GM18508 (cell line): ENCODE measurements around the gene POLR3A.
A peak's percentile ranks its signal among the peaks of the same experiment; 100 is the strongest.

Source experiments
- ATAC-seq: cut with Tn5 transposase; IDR thresholded peaks from one replicate; pipeline ENCODE4 v1.9.1; 2021; ENCODE audit warnings: moderate number of reproducible peaks; ENCODE audit not compliant: insufficient read depth, unreplicated experiment

The POLR3A gene

DNA sequence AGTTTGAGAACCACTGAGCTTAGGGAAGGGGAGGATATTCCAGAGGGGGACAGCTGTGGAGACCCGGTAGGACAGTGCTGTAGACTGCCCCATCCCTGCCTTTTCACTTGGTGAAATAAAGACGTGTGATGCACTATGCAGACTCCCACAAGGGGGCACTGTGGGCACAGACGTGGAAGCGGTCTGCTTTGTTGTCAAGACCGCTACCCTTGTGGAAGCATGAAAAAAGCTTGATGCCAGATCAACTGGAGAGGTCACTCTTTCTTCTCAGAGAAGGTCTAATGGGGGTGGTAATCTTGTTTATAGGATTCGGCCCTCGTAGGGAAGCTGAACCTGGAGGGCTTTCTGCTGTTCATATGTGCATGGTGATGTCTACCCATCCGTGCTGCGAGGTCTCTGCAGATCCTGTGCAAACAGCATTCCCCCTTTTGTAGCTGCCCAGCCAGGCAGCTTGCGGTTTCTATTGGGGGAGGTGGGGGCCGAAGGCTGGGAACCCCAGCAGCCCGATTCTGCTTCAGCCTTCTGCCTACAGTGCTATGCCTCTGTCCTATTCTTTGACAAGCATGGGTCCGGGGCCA lies 18.1 kb upstream of the POLR3A start:
- no peak for ATAC-seq

- no peak for ATAC-seq
Measured at GRCh38 chr10:78046711-78047269, 17.5 kb upstream of the POLR3A start.

DNA sequence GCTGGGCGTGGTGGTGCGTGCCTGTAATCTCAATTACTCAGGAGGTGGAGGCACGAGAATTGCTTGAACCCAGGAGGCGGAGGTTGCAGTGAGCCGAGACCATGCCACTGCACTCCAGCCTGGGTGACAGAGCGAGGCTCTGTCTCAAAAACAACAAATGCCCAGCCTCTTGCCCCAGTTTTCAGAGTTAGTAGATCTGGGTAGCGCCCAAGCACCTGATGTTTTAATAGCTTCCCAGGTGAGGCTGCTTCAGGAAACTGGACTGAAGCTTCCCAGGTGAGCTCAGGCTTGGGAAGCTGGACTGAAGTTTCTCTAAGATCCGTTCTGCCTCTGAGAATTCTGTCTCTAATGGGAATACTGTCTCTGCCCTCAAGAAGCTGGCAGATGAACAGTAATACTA lies 16.5 kb upstream of the POLR3A start:
- ATAC-seq = no peak

DNA sequence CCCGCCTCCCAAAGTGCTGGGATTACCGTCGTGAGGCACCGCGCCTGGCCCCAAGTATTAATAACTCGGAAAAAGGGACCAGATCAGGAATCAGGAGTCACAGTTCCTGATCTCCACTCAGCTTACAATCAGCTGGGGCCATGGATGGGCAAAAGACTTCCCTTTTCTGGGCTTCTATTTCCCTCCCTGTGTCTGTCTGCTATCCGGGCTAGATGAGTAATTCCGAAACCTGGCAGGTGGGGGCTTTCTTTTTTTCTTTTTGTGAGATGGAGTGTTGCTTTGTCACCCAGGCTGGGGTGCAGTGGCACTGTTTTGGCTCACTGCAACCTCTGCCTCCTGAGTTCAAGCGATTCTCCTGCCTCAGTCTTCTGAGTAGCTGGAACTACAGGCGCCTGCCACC lies 15.9 kb upstream of the POLR3A start:
- ATAC-seq = no peak

DNA sequence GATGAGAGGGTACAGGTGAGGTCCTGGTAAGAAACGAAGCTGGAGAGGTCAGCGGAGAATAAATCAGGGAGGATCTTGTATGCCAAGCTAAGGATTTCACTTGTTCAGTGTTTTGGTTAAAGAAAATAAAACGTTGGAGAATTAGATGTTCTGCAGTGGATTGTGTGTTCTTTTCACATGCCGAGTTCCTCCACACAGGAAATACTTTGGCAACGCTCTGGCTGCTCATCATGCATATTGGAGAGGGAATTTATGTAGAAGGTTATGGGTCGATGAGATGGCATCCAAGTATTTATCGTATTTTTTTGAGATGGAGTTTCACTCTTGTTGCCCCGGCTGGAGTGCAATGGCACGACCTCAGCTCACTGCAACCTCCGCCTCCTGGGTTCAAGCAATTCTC lies 15.4 kb upstream of the POLR3A start:
- ATAC-seq = no peak

GRCh38 chr10:78044179-78044578 lies 14.9 kb upstream of the POLR3A start:
- no peak for ATAC-seq

DNA sequence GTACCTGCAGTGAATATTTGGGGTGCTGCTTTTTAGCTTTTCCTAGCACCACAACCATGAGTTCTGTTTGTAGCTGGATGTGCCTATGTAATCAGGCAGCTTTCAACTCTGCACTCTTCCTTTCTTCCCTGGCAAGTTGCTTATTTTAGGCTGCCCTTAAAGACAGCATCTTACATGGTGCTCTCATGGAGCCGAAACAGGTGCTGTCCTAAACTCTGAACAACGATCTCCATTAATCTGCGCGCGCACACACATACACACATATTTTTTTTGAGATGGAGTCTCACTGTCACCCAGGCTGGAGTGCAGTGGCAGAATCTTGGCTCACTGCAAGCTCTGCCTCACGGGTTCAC lies 13.4 kb upstream of the POLR3A start:
- ATAC-seq = no peak

GRCh38 chr10:78042058-78042751 lies 12.9 kb upstream of the POLR3A start:
- ATAC-seq = no peak

- ATAC-seq = no peak
Measured at GRCh38 chr10:78041170-78042057, 12.1 kb upstream of the POLR3A start.

GRCh38 chr10:78039743-78040142 lies 10.4 kb upstream of the POLR3A start:
- ATAC-seq = no peak

DNA sequence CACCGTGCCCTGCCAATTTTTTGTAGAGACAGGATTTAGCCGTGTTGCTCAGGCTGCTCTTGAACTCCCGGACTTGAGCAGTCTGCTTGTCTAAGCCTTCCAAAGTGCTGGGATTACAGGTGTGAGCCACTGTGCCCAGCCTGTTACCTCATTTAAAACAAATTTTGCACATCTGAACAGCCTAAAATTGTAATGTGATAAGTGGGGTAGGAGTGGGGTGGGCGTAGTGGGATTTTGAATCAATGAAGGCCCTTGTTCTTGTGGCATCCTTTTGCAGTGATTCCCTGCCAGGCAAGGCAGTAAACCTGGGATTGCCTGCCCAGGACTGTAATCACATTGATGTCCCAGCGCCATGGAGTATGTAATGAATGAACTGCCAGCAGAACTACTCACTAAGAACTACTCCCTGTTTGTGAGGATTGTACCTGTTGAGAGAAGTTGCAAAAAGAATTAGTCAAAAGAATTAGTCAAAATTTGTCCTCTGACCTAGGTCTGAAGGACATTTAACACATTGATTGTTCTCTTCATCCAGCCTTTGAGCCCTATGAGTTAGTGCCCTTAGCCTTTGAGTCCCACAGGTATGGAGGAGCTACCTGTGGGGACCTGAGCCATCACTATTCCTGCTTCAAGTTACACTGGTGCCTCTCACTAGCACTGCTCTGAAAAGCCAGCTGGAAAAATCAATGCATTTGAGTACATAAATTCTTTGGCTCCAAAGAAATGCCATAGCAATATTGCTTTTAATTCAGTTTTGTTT lies 9.7 kb upstream of the POLR3A start:
- no peak for ATAC-seq

- no peak for ATAC-seq
Measured at GRCh38 chr10:78038105-78038504, 8.8 kb upstream of the POLR3A start.

GRCh38 chr10:78035933-78036583 lies 6.7 kb upstream of the POLR3A start:
- no peak for ATAC-seq

DNA sequence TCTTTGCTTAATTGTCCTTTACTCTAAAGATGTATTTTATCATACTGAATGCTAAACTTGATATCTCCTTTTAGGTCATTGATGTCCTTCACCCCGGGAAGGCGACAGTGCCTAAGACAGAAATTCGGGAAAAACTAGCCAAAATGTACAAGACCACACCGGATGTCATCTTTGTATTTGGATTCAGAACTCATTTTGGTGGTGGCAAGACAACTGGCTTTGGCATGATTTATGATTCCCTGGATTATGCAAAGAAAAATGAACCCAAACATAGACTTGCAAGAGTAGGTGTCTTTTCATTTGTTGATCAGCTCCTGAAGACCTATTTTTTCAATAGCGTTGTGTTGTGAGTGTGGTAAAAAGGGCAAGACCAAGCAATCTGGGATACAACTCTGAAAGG lies 6.1 kb upstream of the POLR3A start:
- no peak for ATAC-seq

DNA sequence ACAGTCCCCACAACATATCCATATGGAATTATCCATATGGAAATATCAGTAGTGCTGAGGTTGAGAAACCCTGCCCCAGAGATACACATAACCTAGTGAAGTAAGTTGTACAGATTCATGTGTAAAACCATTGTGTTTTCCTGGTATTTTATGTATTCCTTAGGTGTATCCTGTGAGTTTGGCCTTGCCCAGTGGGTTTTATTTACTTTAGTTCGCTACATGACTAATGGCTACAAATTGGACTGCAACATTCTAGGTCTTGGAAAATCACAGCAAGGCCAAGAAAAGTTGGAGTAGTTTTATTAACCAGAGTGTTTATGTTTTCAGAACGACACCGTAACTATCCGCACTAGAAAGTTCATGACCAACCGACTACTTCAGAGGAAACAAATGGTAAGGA lies 5.7 kb upstream of the POLR3A start:
- ATAC-seq = no peak

- ATAC-seq = peak; percentile 73
Measured at GRCh38 chr10:78033637-78034470, 4.5 kb upstream of the POLR3A start, which contains the start of gene RPS24. TSS of gene RPS24 (plus strand) at chr10:78033863. CDS start at chr10:78033902, 39 bp downstream.

GRCh38 chr10:78033387-78033636 lies 4.0 kb upstream of the POLR3A start:
- no peak for ATAC-seq

GRCh38 chr10:78028438-78029268 lies 662 bp downstream of the POLR3A start:
- no peak for ATAC-seq
